ENCODE measurements around the gene PEAK1. TPM values are rescaled to one million over a fixed set of nuclear protein-coding genes. Genes with fewer than 3 reads are reported as not detected.
A peak's percentile ranks its signal among the peaks of the same experiment; 100 is the strongest.

The PEAK1 gene
- total RNA-seq, 1 donor from 2014 or later = 34.2 TPM

GRCh38 chr15:77418966-77419835 is 703 bp downstream of the PEAK1 start:
- Mint-ChIP-seq H3K9me3 (no peaks in the 10 kb centered on the region), H3K4me1 (peaks cover 45% of the 10 kb centered on the region), H3K36me3 (ENCODE audit: low read depth) (peaks cover 12% of the 10 kb centered on the region), H3K27me3 (no peaks in the 10 kb centered on the region), H3K4me3 (peak overlapping the region; percentile 92), H3K27ac (peak overlapping the region; percentile 84)
- ChIA-PET CTCF (interaction anchor here (1.0 to 2.1 kb wide), 4 partner anchors 10 to 232 kb away, joined by 4 to 9 read pairs (median 6); no protein-coding TSS in a partner anchor), POLR2A (interaction anchor here (2.0 kb wide), 1 partner anchor 9 kb away, joined by 15 read pairs; no protein-coding TSS in a partner anchor)
- DNase-seq (no peak), ATAC-seq (ENCODE audit: low read depth) (peak; percentile 0)
- no peak for TF ChIP-seq CTCF (IDR thresholded peaks at IDR 0.05)
- intact Hi-C loops (cut with micrococcal nuclease) = no loop called here

- H3K27ac Mint-ChIP-seq = peak overlapping the region; percentile 84
- peak overlapping the region; percentile 92 for H3K4me3 Mint-ChIP-seq
- CTCF ChIA-PET = interaction anchor here (1.0 to 2.1 kb wide), 4 partner anchors 9 to 231 kb away, joined by 4 to 9 read pairs (median 6); no protein-coding TSS in a partner anchor
- ATAC-seq (ENCODE audit: low read depth) (no peak), DNase-seq (no peak)
- peaks cover 39% of the 10 kb centered on the region for H3K4me1 Mint-ChIP-seq
- intact Hi-C loops (cut with micrococcal nuclease) = no loop called here
- TF ChIP-seq CTCF (IDR thresholded peaks at IDR 0.05) = no peak
- H3K27me3 Mint-ChIP-seq = no peaks in the 10 kb centered on the region
- POLR2A ChIA-PET = interaction anchor here (2.0 kb wide), 1 partner anchor 8 kb away, joined by 15 read pairs; no protein-coding TSS in a partner anchor
- H3K36me3 Mint-ChIP-seq (ENCODE audit: low read depth) = peaks cover 12% of the 10 kb centered on the region
- no peaks in the 10 kb centered on the region for H3K9me3 Mint-ChIP-seq
Measured at GRCh38 chr15:77418391-77418965, 1.4 kb downstream of the PEAK1 start.

GRCh38 chr15:77417602-77418001 is 2.3 kb downstream of the PEAK1 start:
- Mint-ChIP-seq H3K4me1 (peaks cover 36% of the 10 kb centered on the region), H3K27me3 (no peaks in the 10 kb centered on the region), H3K36me3 (ENCODE audit: low read depth) (peaks cover 12% of the 10 kb centered on the region), H3K9me3 (no peaks in the 10 kb centered on the region), H3K4me3 (peak overlapping the region; percentile 12), H3K27ac (no peak overlapping the region)
- DNase-seq (no peak), ATAC-seq (ENCODE audit: low read depth) (no peak)
- intact Hi-C loops (cut with micrococcal nuclease) = no loop called here
- ChIA-PET CTCF (interaction anchor here (0.6 to 2.1 kb wide), 2 partner anchors 8 to 71 kb away, joined by 3 to 6 read pairs; no protein-coding TSS in a partner anchor), POLR2A (no interaction called here)
- TF ChIP-seq CTCF (IDR thresholded peaks at IDR 0.05) = no peak

GRCh38 chr15:77416954-77417353 is 3.0 kb downstream of the PEAK1 start:
- no peak for DNase-seq
- H3K36me3 Mint-ChIP-seq (ENCODE audit: low read depth) = peaks cover 12% of the 10 kb centered on the region
- H3K4me1 Mint-ChIP-seq = peaks cover 39% of the 10 kb centered on the region
- H3K9me3 Mint-ChIP-seq = no peaks in the 10 kb centered on the region
- H3K4me3 Mint-ChIP-seq = no peak overlapping the region
- ATAC-seq (ENCODE audit: low read depth) = no peak
- intact Hi-C loops (cut with micrococcal nuclease) = no loop called here
- ChIA-PET CTCF (no interaction called here), POLR2A (no interaction called here)
- no peaks in the 10 kb centered on the region for H3K27me3 Mint-ChIP-seq
- no peak for TF ChIP-seq CTCF (IDR thresholded peaks at IDR 0.05)
- no peak overlapping the region for H3K27ac Mint-ChIP-seq

GRCh38 chr15:77416148-77416455 is 3.8 kb downstream of the PEAK1 start:
- H3K27me3 Mint-ChIP-seq = no peaks in the 10 kb centered on the region
- H3K36me3 Mint-ChIP-seq (ENCODE audit: low read depth) = peaks cover 12% of the 10 kb centered on the region
- DNase-seq (no peak), ATAC-seq (ENCODE audit: low read depth) (no peak)
- no peak overlapping the region for H3K4me3 Mint-ChIP-seq
- peaks cover 34% of the 10 kb centered on the region for H3K4me1 Mint-ChIP-seq
- H3K9me3 Mint-ChIP-seq = no peaks in the 10 kb centered on the region
- ChIA-PET CTCF (no interaction called here), POLR2A (no interaction called here)
- H3K27ac Mint-ChIP-seq = no peak overlapping the region
- TF ChIP-seq CTCF (IDR thresholded peaks at IDR 0.05) = no peak
- intact Hi-C loops (cut with micrococcal nuclease) = no loop called here
